ENCODE data around the gene SCGB1D4. TPM values are rescaled to one million over a fixed set of nuclear protein-coding genes. Genes with fewer than 3 reads are reported as not detected.
"Not testable (repeated sequence)": the region's sequence is repeated elsewhere in the genome, so short reads cannot be mapped to it uniquely, and the experiment has no call there.

The SCGB1D4 gene
- total RNA-seq (not detected), polyA plus RNA-seq (ENCODE audit: insufficient read length in 6 of 6) (not detected)
- long read RNA-seq, donor 1, result 0 reads
- long read RNA-seq, donor 2, result 0 reads
- long read RNA-seq, donor 3, result 0 reads
- long read RNA-seq, donor 4, result 0 reads
- long read RNA-seq, donor 5, result 0 reads
- long read RNA-seq, donor 6, result 0 reads
- long read RNA-seq, donor 7, result 0 reads
- long read RNA-seq, donor 8, result 0 reads
- long read RNA-seq, donor 9, result 0 reads
- long read RNA-seq, donor 10, result 0 reads
- long read RNA-seq, donor 11, result 0 reads
- long read RNA-seq, donor 12, result 0 reads

GRCh38 chr11:62298975-62299374, at the start of gene SCGB1D4:
SCGB1D4 (minus strand) TSS chr11:62299075; CDS start chr11:62299010, 65 bp downstream.
- intact Hi-C loops (cut with DNase I), result no loop called here
- no peak within 1 kb of the TSS for H3K27ac ChIP-seq
- H3K27me3 ChIP-seq, result peaks cover 0 to 60% of the 10 kb centered on the region in 2 donors
- ATAC-seq, result no peak
- no peak for DNase-seq
- H3K4me3 ChIP-seq, result no peak within 1 kb of the TSS
- no peaks in the 10 kb centered on the region for H3K9me3 ChIP-seq
- no peak for TF ChIP-seq CTCF (IDR thresholded peaks at IDR 0.05)
- no peaks in the 10 kb centered on the region for H3K36me3 ChIP-seq
- no peaks in the 10 kb centered on the region for H3K4me1 ChIP-seq

GRCh38 chr11:62345861-62346260, 47.0 kb upstream of the SCGB1D4 start:
- H3K27me3 ChIP-seq, result no peaks in the 10 kb centered on the region
- H3K27ac ChIP-seq, result no peak overlapping the region
- peaks cover 0 to 16% of the 10 kb centered on the region in 2 donors for H3K36me3 ChIP-seq
- H3K4me1 ChIP-seq, result peaks cover 0 to 46% of the 10 kb centered on the region in 2 donors
- intact Hi-C loops (cut with DNase I), result no loop called here
- no peaks in the 10 kb centered on the region for H3K9me3 ChIP-seq
- no peak for DNase-seq
- TF ChIP-seq CTCF (IDR thresholded peaks at IDR 0.05), result no peak
- H3K4me3 ChIP-seq, result no peak overlapping the region
- ATAC-seq, result no peak

- Histone ChIP-seq H3K36me3 (peaks cover 0 to 16% of the 10 kb centered on the region in 2 donors), H3K27me3 (no peaks in the 10 kb centered on the region), H3K4me3 (no peak overlapping the region), H3K4me1 (peaks cover 9 to 62% of the 10 kb centered on the region in 2 donors), H3K27ac (peak overlapping the region in 1 of 2 donors; percentile 58), H3K9me3 (no peaks in the 10 kb centered on the region)
- DNase-seq, result no peak
- intact Hi-C loops (cut with DNase I), result no loop called here
- no peak for ATAC-seq
- TF ChIP-seq CTCF (IDR thresholded peaks at IDR 0.05), result no peak
Observed at GRCh38 chr11:62344210-62344609, 45.3 kb upstream of the SCGB1D4 start.

- H3K27me3 ChIP-seq; H3K9me3 ChIP-seq; intact Hi-C loops (cut with DNase I); ATAC-seq; DNase-seq; H3K4me3 ChIP-seq: not testable (repeated sequence)
- Histone ChIP-seq H3K36me3 (peaks cover 0 to 16% of the 10 kb centered on the region in 2 donors), H3K27ac (peak overlapping the region in 1 of 2 donors; percentile 58), H3K4me1 (peaks cover 9 to 67% of the 10 kb centered on the region in 2 donors)
Observed at GRCh38 chr11:62343646-62344190, 44.8 kb upstream of the SCGB1D4 start.

- H3K4me3 ChIP-seq, result no peak overlapping the region
- DNase-seq, result no peak
- intact Hi-C loops (cut with DNase I), result no loop called here
- H3K36me3 ChIP-seq, result peaks cover 0 to 16% of the 10 kb centered on the region in 2 donors
- peak overlapping the region in 1 of 2 donors; percentile 31 for H3K27ac ChIP-seq
- no peaks in the 10 kb centered on the region for H3K27me3 ChIP-seq
- no peak for ATAC-seq
- H3K9me3 ChIP-seq, result no peaks in the 10 kb centered on the region
- H3K4me1 ChIP-seq, result peaks cover 9 to 85% of the 10 kb centered on the region in 2 donors
- TF ChIP-seq CTCF (IDR thresholded peaks at IDR 0.05), result no peak
Observed at GRCh38 chr11:62341588-62341987, 42.7 kb upstream of the SCGB1D4 start.

Data from left lung (tissue), 14 donors.